Panc1 (cell line): ENCODE data around the gene OR4F15. TPM values are rescaled to one million over a fixed set of nuclear protein-coding genes. Genes with fewer than 3 reads are reported as not detected.

Source experiments
- ATAC-seq: fragments of 200-7000 bp; cut with Tn5 transposase; 2 replicates; pipeline ENCODE4 v1.9.1; 2020; ENCODE audit warnings: mild to moderate bottlenecking, moderate library complexity
- BruUV-seq: library from RNA; stranded (reverse); fragments of 400-500 nt; replicated peaks from 2 replicates; lab custom pipeline; 2021; lab: Mats Ljungman, UMichigan
- CTCF ChIA-PET: fragments of 300-600 bp; sonication (Branson Sonifier 250); formaldehyde crosslinking; loops from one replicate; lab custom pipeline; 2022; ENCODE audit warnings: antibody characterized with exemption; lab: Charles Lee
- POLR2A ChIA-PET: fragments of 300-600 bp; sonication (Branson Sonifier 250); formaldehyde crosslinking; loops from one replicate; lab custom pipeline; 2022; ENCODE audit warnings: antibody characterized with exemption; lab: Charles Lee
- DNase-seq: peaks from one replicate; pipeline ENCODE4 v3.0.0-alpha.2; 2010; ENCODE audit warnings: low read depth, low spot score
- H3K27ac ChIP-seq: 2 replicates; pipeline ENCODE4 v1.5.1; 2011; ENCODE audit warnings: mild to moderate bottlenecking, low read length, inconsistent platforms
- H3K27me3 ChIP-seq: fragments of 200-500 bp; sonication (Bioruptor generic); 2 replicates; pipeline ENCODE4 v1.6.0; 2014; ENCODE audit warnings: low read length, inconsistent platforms; ENCODE audit not compliant: control insufficient read depth, insufficient read depth
- H3K36me3 ChIP-seq: fragments of 200-500 bp; sonication (Bioruptor generic); 2 replicates; pipeline ENCODE4 v1.5.1; 2014; ENCODE audit warnings: inconsistent platforms, mild to moderate bottlenecking, low read length, moderate library complexity; ENCODE audit not compliant: control insufficient read depth, insufficient read depth
- H3K4me1 ChIP-seq: 2 replicates; pipeline ENCODE4 v1.5.1; 2011; ENCODE audit warnings: inconsistent platforms, mild to moderate bottlenecking, low read length, moderate library complexity; ENCODE audit not compliant: control insufficient read depth, insufficient read depth
- H3K4me3 ChIP-seq, 2 experiments: 2 replicates each; pipeline ENCODE4 v1.5.1; 2011 to 2012; ENCODE audit warnings: low read depth in 2 of 2, low read length in 2 of 2, mild to moderate bottlenecking in 2 of 2, inconsistent platforms in 1 of 2, moderate library complexity in 1 of 2
- H3K9me3 ChIP-seq: fragments of 200-500 bp; sonication (Bioruptor generic); 2 replicates; pipeline ENCODE4 v1.5.1; 2014; ENCODE audit warnings: low read depth, mild to moderate bottlenecking, inconsistent platforms, low read length, moderate library complexity; ENCODE audit not compliant: control insufficient read depth, insufficient read depth
- CTCF ChIP-seq: fragments of 450-650 bp; IDR thresholded peaks from 2 replicates; pipeline ENCODE4 v1.5.1; 2017; ENCODE audit warnings: mild to moderate bottlenecking
- POLR2AphosphoS5 ChIP-seq: IDR thresholded peaks from 2 replicates; pipeline ENCODE4 v1.6.1; 2012; ENCODE audit warnings: mild to moderate bottlenecking, low read depth, low read length, moderate library complexity
- REST ChIP-seq, 2 experiments: IDR thresholded peaks; 2 replicates each; pipeline ENCODE4 v1.6.1; 2011 to 2012; ENCODE audit warnings: low read depth in 2 of 2, control low read depth in 1 of 2, low read length in 1 of 2, mild to moderate bottlenecking in 1 of 2, moderate library complexity in 1 of 2; ENCODE audit not compliant: insufficient read depth in 1 of 2
- SIN3A ChIP-seq: IDR thresholded peaks from 2 replicates; pipeline ENCODE4 v1.6.1; 2012; ENCODE audit warnings: low read depth, mild to moderate bottlenecking, low read length, moderate library complexity, borderline replicate concordance; ENCODE audit not compliant: insufficient read depth
- TCF7L2 ChIP-seq: IDR thresholded peaks from 2 replicates; pipeline ENCODE4 v1.6.1; 2011; ENCODE audit warnings: mild to moderate bottlenecking, low read depth, low read length, inconsistent platforms
- in situ Hi-C: cut with HindIII; loops from 2 replicates; pipeline ENCODE4 v1.10.0; 2016; ENCODE audit warnings: low sequenced_read_pairs, low pct_unique_long_range_greater_than_20kb
- intact Hi-C: fragments of 100-400 bp; cut with micrococcal nuclease; formaldehyde crosslinking; loops from one replicate; pipeline ENCODE4 v1.10.0; 2022; ENCODE audit not compliant: unreplicated experiment
- total RNA-seq: library from RNA; stranded (reverse); gene quantifications from one replicate; pipeline ENCODE4 v1.2.1, GENCODE V29; 2021; ENCODE audit not compliant: unreplicated experiment

The OR4F15 gene
- total RNA-seq, 1 experiment from 2014 or later: not detected

DNA sequence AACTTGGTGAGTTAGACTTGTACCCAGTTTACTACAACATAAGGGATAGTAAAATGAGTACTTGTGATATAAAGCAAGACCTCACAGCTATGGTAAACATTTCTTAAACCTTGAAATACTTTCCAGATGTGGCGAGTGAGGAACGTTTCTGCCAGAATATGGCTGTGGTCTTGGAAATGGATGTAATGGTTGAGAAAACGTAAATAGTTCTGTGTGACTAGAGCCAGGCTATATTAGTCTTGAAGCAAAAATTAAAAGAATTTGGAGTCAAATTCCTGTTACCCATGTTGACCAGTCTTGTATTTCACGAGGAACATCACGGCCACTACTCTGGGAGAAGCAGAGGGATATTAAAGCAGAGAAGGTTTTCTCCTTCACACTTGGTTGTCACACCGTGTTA lies 15.3 kb downstream of the OR4F15 start:
- no peaks in the 10 kb centered on the region for H3K36me3 ChIP-seq
- no peaks in the 10 kb centered on the region for H3K9me3 ChIP-seq
- CTCF ChIA-PET: no interaction called here
- H3K27me3 ChIP-seq: peaks cover 15% of the 10 kb centered on the region
- no peak overlapping the region for H3K4me3 ChIP-seq
- no TSS peak for BruUV-seq
- TF ChIP-seq CTCF (no peak), TCF7L2 (no peak), SIN3A (no peak), POLR2AphosphoS5 (no peak), REST (IDR thresholded peaks at IDR 0.05; ENCODE audit: insufficient read depth in 1 of 2, low read depth in 2 of 2, low read length in 1 of 2) (no peak)
- intact Hi-C loops (no loop called here), in situ Hi-C loops (no loop called here)
- no peak for DNase-seq
- ATAC-seq: no peak
- no peaks in the 10 kb centered on the region for H3K4me1 ChIP-seq
- POLR2A ChIA-PET: no interaction called here
- no peak overlapping the region for H3K27ac ChIP-seq

- no peaks in the 10 kb centered on the region for H3K4me1 ChIP-seq
- H3K27ac ChIP-seq: no peak overlapping the region
- H3K4me3 ChIP-seq: no peak overlapping the region
- in situ Hi-C loops: no loop called here
- intact Hi-C loops: no loop called here
- ChIA-PET POLR2A (no interaction called here), CTCF (interaction anchor here (0.9 kb wide), 1 partner anchor 15 kb away, joined by 4 read pairs; no protein-coding TSS in a partner anchor)
- H3K36me3 ChIP-seq: no peaks in the 10 kb centered on the region
- H3K27me3 ChIP-seq: peaks cover 15% of the 10 kb centered on the region
- BruUV-seq: no TSS peak
- ATAC-seq: no peak
- TF ChIP-seq SIN3A (no peak), CTCF (no peak), POLR2AphosphoS5 (no peak)
- H3K9me3 ChIP-seq: no peaks in the 10 kb centered on the region
- no peak for DNase-seq
These were observed 16.8 kb downstream of the OR4F15 start for GRCh38 chr15:101828774-101829173.
